H1 (cell line): ENCODE data around the gene GNLY. TPM values are rescaled to one million over a fixed set of nuclear protein-coding genes. Genes with fewer than 3 reads are reported as not detected.

Experiments
- CTCF ChIA-PET: fragments of 300-600 bp; sonication (Branson Sonifier 250); formaldehyde crosslinking; loops from one replicate; lab custom pipeline; 2021; ENCODE audit not compliant: partially characterized antibody; lab: Charles Lee
- POLR2A ChIA-PET: fragments of 300-600 bp; sonication (Branson Sonifier 250); formaldehyde crosslinking; loops from one replicate; lab custom pipeline; 2021; ENCODE audit warnings: inconsistent platforms; ENCODE audit not compliant: partially characterized antibody; lab: Charles Lee
- DNase-seq, 2 experiments: peaks; one replicate each; pipeline versions ENCODE4 v3.0.0 to v3.0.0-alpha.2; 2010 to 2022; ENCODE audit warnings: low spot score in 2 of 2, low read depth in 1 of 2, mixed read lengths in 1 of 2
- FAIRE-seq: peaks from 2 replicates; lab custom pipeline; 2011; peaks lifted over from hg19 to GRCh38; lab: Jason Lieb, UNC
- H2AFZ ChIP-seq: 2 replicates; pipeline ENCODE4 v1.8.1; 2012; ENCODE audit warnings: low read length, inconsistent platforms
- H2AK5ac ChIP-seq: 2 replicates; pipeline ENCODE4 v1.6.1; 2013; ENCODE audit warnings: low read depth, low read length
- H2BK120ac ChIP-seq: replicated peaks from 2 replicates; pipeline ENCODE3; 2013; ENCODE audit warnings: low read depth, low read length, inconsistent platforms
- H2BK12ac ChIP-seq: 2 replicates; pipeline ENCODE4 v1.6.1; 2013; ENCODE audit warnings: low read depth, low read length
- H2BK15ac ChIP-seq: 2 replicates; pipeline ENCODE4 v1.6.1; 2013; ENCODE audit warnings: low read length
- H2BK20ac ChIP-seq: 2 replicates; pipeline ENCODE4 v1.6.1; 2013; ENCODE audit warnings: low read length
- H2BK5ac ChIP-seq: 2 replicates; pipeline ENCODE4 v1.6.1; 2013; ENCODE audit warnings: low read depth, low read length
- H3K14ac ChIP-seq: 2 replicates; pipeline ENCODE4 v1.6.1; 2013; ENCODE audit warnings: inconsistent platforms; ENCODE audit not compliant: insufficient read length
- H3K18ac ChIP-seq: 2 replicates; pipeline ENCODE4 v1.6.1; 2013; ENCODE audit warnings: low read length; ENCODE audit errors: extremely low read depth
- H3K23ac ChIP-seq: 2 replicates; pipeline ENCODE4 v1.6.1; 2013; ENCODE audit warnings: inconsistent platforms; ENCODE audit not compliant: insufficient read length
- H3K23me2 ChIP-seq: 2 replicates; pipeline ENCODE4 v1.6.1; 2013; ENCODE audit warnings: low read depth, low read length
- H3K27ac ChIP-seq: 2 replicates; pipeline ENCODE4 v1.6.1; 2011; ENCODE audit warnings: low read depth, low read length, inconsistent platforms
- H3K27me3 ChIP-seq, 4 experiments: replicated peaks in 1 of 4; 1 replicate in 1 of 4; 2 replicates in 3 of 4; pipeline versions ENCODE4 v1.6.1 to v1.8.1; 2011 to 2013; ENCODE audit warnings: low read length in 3 of 4, mild to moderate bottlenecking in 3 of 4, inconsistent platforms in 2 of 4, mixed read lengths in 2 of 4, moderate library complexity in 1 of 4; ENCODE audit not compliant: control insufficient read depth in 3 of 4, insufficient read depth in 3 of 4; ENCODE audit errors: extremely low read depth in 1 of 4
- H3K36me3 ChIP-seq, 4 experiments: 2 replicates each; pipeline versions ENCODE4 v1.6.1 to v1.8.1; 2011 to 2013; ENCODE audit warnings: mild to moderate bottlenecking in 4 of 4, low read length in 3 of 4, moderate library complexity in 2 of 4, control low read depth in 1 of 4, inconsistent platforms in 1 of 4; ENCODE audit not compliant: insufficient read depth in 4 of 4, control insufficient read depth in 2 of 4
- H3K4ac ChIP-seq: replicated peaks from 2 replicates; pipeline ENCODE3; 2013; ENCODE audit warnings: low read length, low read depth, mixed read lengths, inconsistent platforms; ENCODE audit not compliant: insufficient read length
- H3K4me1 ChIP-seq, 4 experiments: replicated peaks in 1 of 4; 1 replicate in 1 of 4; 2 replicates in 3 of 4; pipeline versions ENCODE4 v1.6.1 to v1.8.1; 2011 to 2013; ENCODE audit warnings: low read length in 3 of 4, inconsistent platforms in 2 of 4, mixed read lengths in 1 of 4; ENCODE audit not compliant: insufficient read depth in 4 of 4, control insufficient read depth in 3 of 4
- H3K4me2 ChIP-seq, 2 experiments: 2 replicates each; pipeline versions ENCODE4 v1.6.1 to v1.8.1; 2011 to 2013; ENCODE audit warnings: low read depth in 2 of 2, low read length in 2 of 2, control low read depth in 1 of 2, inconsistent platforms in 1 of 2, mild to moderate bottlenecking in 1 of 2; ENCODE audit not compliant: insufficient read depth in 1 of 2
- H3K4me3 ChIP-seq, 4 experiments: fragments of 200-600, 300-600 bp in 1 of 4; sonication (generic), shearing (Covaris generic), sonication (Bioruptor Twin) in 1 of 4; 2 replicates each; pipeline versions ENCODE4 v1.5.1 to v1.8.1; 2011 to 2016; ENCODE audit warnings: low read length in 4 of 4, low read depth in 3 of 4, control low read depth in 2 of 4, inconsistent platforms in 2 of 4, mild to moderate bottlenecking in 2 of 4, mixed read lengths in 1 of 4, moderate library complexity in 1 of 4; ENCODE audit not compliant: insufficient read depth in 2 of 4; ENCODE audit errors: extremely low read depth in 1 of 4
- H3K56ac ChIP-seq: replicated peaks from 2 replicates; pipeline ENCODE3; 2013; ENCODE audit warnings: low read depth, mild to moderate bottlenecking, mixed read lengths, low read length, inconsistent platforms; ENCODE audit not compliant: insufficient read length
- H3K79me1 ChIP-seq: 2 replicates; pipeline ENCODE4 v1.6.1; 2013; ENCODE audit warnings: low read depth, low read length, control low read depth
- H3K79me2 ChIP-seq, 2 experiments: 2 replicates each; pipeline versions ENCODE4 v1.6.1 to v1.8.1; 2012 to 2013; ENCODE audit warnings: low read length in 2 of 2, mild to moderate bottlenecking in 2 of 2, inconsistent platforms in 1 of 2; ENCODE audit not compliant: insufficient read depth in 2 of 2, control insufficient read depth in 1 of 2
- H3K9ac ChIP-seq, 4 experiments: replicated peaks in 1 of 4; 1 replicate in 1 of 4; 2 replicates in 3 of 4; pipeline versions ENCODE4 v1.6.1 to v1.8.1; 2011 to 2013; ENCODE audit warnings: low read depth in 3 of 4, low read length in 3 of 4, control low read depth in 2 of 4, mild to moderate bottlenecking in 2 of 4, moderate library complexity in 2 of 4, inconsistent platforms in 1 of 4; ENCODE audit errors: extremely low read depth in 1 of 4
- H3K9me3 ChIP-seq, 2 experiments: 2 replicates each; pipeline versions ENCODE4 v1.6.1 to v1.8.1; 2012 to 2013; ENCODE audit warnings: mild to moderate bottlenecking in 2 of 2, moderate library complexity in 2 of 2, control low read depth in 1 of 2, inconsistent platforms in 1 of 2, low read depth in 1 of 2, low read length in 1 of 2, mixed read lengths in 1 of 2; ENCODE audit not compliant: insufficient read depth in 2 of 2
- H4K20me1 ChIP-seq, 2 experiments: replicated peaks in 1 of 2; 2 replicates each; pipeline versions ENCODE3 to v1.8.1; 2011 to 2013; ENCODE audit warnings: inconsistent platforms in 2 of 2, low read length in 2 of 2, mild to moderate bottlenecking in 1 of 2; ENCODE audit not compliant: insufficient read depth in 2 of 2, control insufficient read depth in 1 of 2
- H4K5ac ChIP-seq: 2 replicates; pipeline ENCODE4 v1.6.1; 2013; ENCODE audit warnings: low read length, low read depth, mixed read lengths, inconsistent platforms; ENCODE audit not compliant: insufficient read length
- H4K8ac ChIP-seq: 2 replicates; pipeline ENCODE4 v1.8.0; 2013; ENCODE audit warnings: mild to moderate bottlenecking, moderate library complexity, low read length, inconsistent platforms; ENCODE audit not compliant: insufficient read depth; ENCODE audit errors: extremely low read depth
- H4K91ac ChIP-seq: replicated peaks from 2 replicates; pipeline ENCODE3; 2013; ENCODE audit warnings: low read length, mixed read lengths, inconsistent platforms; ENCODE audit not compliant: insufficient read length
- CBX5 ChIP-seq: fragments of 300-800, 300-1000 bp; sonication (generic); IDR thresholded peaks from 2 replicates; pipeline ENCODE4 v1.7.1; 2016; ENCODE audit warnings: antibody characterized with exemption, low read length, low read depth
- CEBPB ChIP-seq: IDR thresholded peaks from 2 replicates; pipeline ENCODE4 v1.6.1; 2012; ENCODE audit warnings: low read depth, low read length
- RAD21 ChIP-seq, 2 experiments: IDR thresholded peaks in 1 of 2; conservative IDR thresholded peaks in 1 of 2; 2 replicates each; pipeline ENCODE4 v1.6.1; 2011; ENCODE audit warnings: low read depth in 2 of 2, low read length in 2 of 2, improper control_type of control experiment in 1 of 2, inconsistent platforms in 1 of 2, mild to moderate bottlenecking in 1 of 2, moderate library complexity in 1 of 2
- RFX5 ChIP-seq: IDR thresholded peaks from 2 replicates; pipeline ENCODE4 v1.6.1; 2011; ENCODE audit warnings: low read depth, low read length, improper control_type of control experiment, borderline replicate concordance
- WGBS, 2 experiments: shearing (Covaris generic) in 1 of 2; methylation state at CpG; one replicate each; pipeline versions ENCODE4 v1.1.6 to v1.1.7; 2013 to 2015; ENCODE audit warnings: low lambda C conversion rate in 2 of 2, mixed read lengths in 2 of 2, inconsistent platforms in 1 of 2, low coverage in 1 of 2, missing lambda C conversion rate in 1 of 2; ENCODE audit not compliant: insufficient replicate concordance in 2 of 2, insufficient coverage in 1 of 2, insufficient read length in 1 of 2; ENCODE audit errors: extremely low coverage in 1 of 2, missing lambda C conversion rate in 1 of 2; 5-methylcytosine and 5-hydroxymethylcytosine counted together
- polyA plus RNA-seq, 7 experiments: library from polyadenylated mRNA; depleted of rRNA in 3 of 7; stranded (reverse) in 5 of 7; unstranded in 2 of 7; fragments of >200 nt in 5 of 7; fragments of 200-250 nt in 2 of 7; gene quantifications; 1 replicate in 5 of 7; 2 replicates in 1 of 7; 4 replicates in 1 of 7; pipeline versions ENCODE4 v1.2.1 to v1.2.3, GENCODE V29; 2011 to 2013; ENCODE audit warnings: missing spikeins in 2 of 7, mixed read lengths in 2 of 7
- total RNA-seq: library from RNA; stranded (reverse); fragmentation: NEBNext Ultra II Directional; extraction: Animal tissue kit (Norgen Biotek cat#: 25700); gene quantifications from 2 replicates; pipeline ENCODE4 v1.2.1, GENCODE V29; 2021
- TF ChIP-seq, protein P1 (sequence below): IDR thresholded peaks from 2 replicates; pipeline ENCODE4 v1.6.1; 2011; ENCODE audit warnings: low read length, improper control_type of control experiment
- TF ChIP-seq, protein P2 (sequence below): IDR thresholded peaks from 2 replicates; pipeline ENCODE4 v1.6.1; 2012; ENCODE audit warnings: inconsistent platforms

The GNLY gene
- total and polyA plus RNA-seq, 2 of the 8 experiments (the other 6 are each of a cell fraction or from before 2014, with no cell fraction given) = 0.03 TPM; not detected in 1

GRCh38 chr2:85722519-85722918 lies 28.4 kb downstream of the GNLY start:
- Histone ChIP-seq H3K9ac (no peak overlapping the region), H3K79me1 (no peaks in the 10 kb centered on the region), H3K27ac (no peak overlapping the region), H4K91ac (no peak overlapping the region), H2BK20ac (no peak overlapping the region), H2BK12ac (no peak overlapping the region), H3K4me2 (no peak overlapping the region), H3K23me2 (no peaks in the 10 kb centered on the region), H3K4ac (no peak overlapping the region), H2AK5ac (no peak overlapping the region), H2BK5ac (no peak overlapping the region), H3K23ac (no peak overlapping the region), H3K18ac (no peak overlapping the region), H3K9me3 (no peaks in the 10 kb centered on the region), H4K5ac (no peak overlapping the region), H3K36me3 (no peaks in the 10 kb centered on the region), H3K14ac (no peak overlapping the region), H3K4me3 (no peak overlapping the region), H4K8ac (no peak overlapping the region)
- no peak for DNase-seq
- POLR2A ChIA-PET = no interaction called here
- TF ChIP-seq RAD21 (IDR thresholded peaks at IDR 0.05 in 1 of 2, conservative IDR thresholded peaks at IDR 0.05 in 1 of 2; ENCODE audit: low read depth in 2 of 2, low read length in 2 of 2) = no peak
- TF ChIP-seq RFX5 = no peak
- TF ChIP-seq, protein P1, sequence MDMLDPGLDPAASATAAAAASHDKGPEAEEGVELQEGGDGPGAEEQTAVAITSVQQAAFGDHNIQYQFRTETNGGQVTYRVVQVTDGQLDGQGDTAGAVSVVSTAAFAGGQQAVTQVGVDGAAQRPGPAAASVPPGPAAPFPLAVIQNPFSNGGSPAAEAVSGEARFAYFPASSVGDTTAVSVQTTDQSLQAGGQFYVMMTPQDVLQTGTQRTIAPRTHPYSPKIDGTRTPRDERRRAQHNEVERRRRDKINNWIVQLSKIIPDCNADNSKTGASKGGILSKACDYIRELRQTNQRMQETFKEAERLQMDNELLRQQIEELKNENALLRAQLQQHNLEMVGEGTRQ = no peak
- no peak for TF ChIP-seq CBX5
- TF ChIP-seq CEBPB = no peak
- TF ChIP-seq, protein P2, sequence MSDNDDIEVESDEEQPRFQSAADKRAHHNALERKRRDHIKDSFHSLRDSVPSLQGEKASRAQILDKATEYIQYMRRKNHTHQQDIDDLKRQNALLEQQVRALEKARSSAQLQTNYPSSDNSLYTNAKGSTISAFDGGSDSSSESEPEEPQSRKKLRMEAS = no peak
- TF ChIP-seq, all 59 proteins: peak for 0
- Histone ChIP-seq H2BK15ac (no peak overlapping the region), H2AFZ (no peak overlapping the region), H2BK120ac (no peak overlapping the region), H4K20me1 (no peaks in the 10 kb centered on the region), H3K4me1 (no peaks in the 10 kb centered on the region), H3K27me3 (no peaks in the 10 kb centered on the region), H3K56ac (no peak overlapping the region), H3K79me2 (no peaks in the 10 kb centered on the region)
- CTCF ChIA-PET = interaction anchor here (0.7 to 5.4 kb wide), 14 partner anchors 10 to 97 kb away, joined by 3 to 55 read pairs (median 5); no protein-coding TSS in a partner anchor
- no peak for FAIRE-seq
- WGBS, 2 experiments = 90% methylated on average over 6 of the region's 6 CpGs; no CpG with 5 or more reads in 1 of the 2 experiments
